Activated naive CD8-positive, alpha-beta T cell treated with anti-CD3 and anti-CD28 coated beads, Interleukin-2, amount 10 ng/mL, durations not matched to agents 7 days and 5 days (primary cell): Measurements from ENCODE around the gene BRD4. TPM values are rescaled to one million over a fixed set of nuclear protein-coding genes. Genes with fewer than 3 reads are reported as not detected.
"Not testable (repeated sequence)": the region's sequence is repeated elsewhere in the genome, so short reads cannot be mapped to it uniquely, and the experiment has no call there.

ENCODE experiments used
- ATAC-seq: fragments of 150-1000 bp; cut with Tn5 transposase; one replicate; pipeline ENCODE4 v1.10.0; 2021; ENCODE audit warnings: low read depth, moderate library complexity
- POLR2A ChIA-PET: fragments of 350-600 bp; sonication (Branson Sonifier 250); formaldehyde crosslinking; loops from one replicate; lab custom pipeline; 2021; ENCODE audit warnings: antibody characterized with exemption; lab: Charles Lee
- DNase-seq: peaks from one replicate; pipeline ENCODE4 v3.0.0; 2021
- H3K27ac Mint-ChIP-seq: one replicate; pipeline ENCODE4 v1.8.0; 2022; ENCODE audit warnings: mild to moderate bottlenecking, mixed read lengths
- H3K27me3 Mint-ChIP-seq: one replicate; pipeline ENCODE4 v1.8.0; 2022; ENCODE audit warnings: mild to moderate bottlenecking, moderate library complexity, mixed read lengths
- H3K36me3 Mint-ChIP-seq: one replicate; pipeline ENCODE4 v1.8.0; 2021; ENCODE audit warnings: mild to moderate bottlenecking, mixed read lengths
- H3K4me1 Mint-ChIP-seq: one replicate; pipeline ENCODE4 v1.8.0; 2021; ENCODE audit warnings: mixed read lengths
- H3K4me3 Mint-ChIP-seq: one replicate; pipeline ENCODE4 v1.8.0; 2022; ENCODE audit warnings: mild to moderate bottlenecking, moderate library complexity, mixed read lengths
- H3K9me3 Mint-ChIP-seq: one replicate; pipeline ENCODE4 v1.8.0; 2021; ENCODE audit warnings: mixed read lengths
- total RNA-seq, 2 experiments: library from RNA; stranded (reverse); gene quantifications; one replicate each; pipeline ENCODE4 v1.2.3, GENCODE V29; 2021

BRD4 gene
- total RNA-seq, 2 experiments from 2014 or later = 132 to 134 TPM

GRCh38 chr19:15371786-15372380 lies 39.5 kb upstream of the BRD4 start:
- no peak overlapping the region for H3K27ac Mint-ChIP-seq

GRCh38 chr19:15371119-15371518 lies 38.8 kb upstream of the BRD4 start:
- Mint-ChIP-seq H3K36me3 (peaks cover 10% of the 10 kb centered on the region), H3K4me1 (peaks cover 2% of the 10 kb centered on the region), H3K27ac (no peak overlapping the region), H3K27me3 (no peaks in the 10 kb centered on the region), H3K9me3 (no peaks in the 10 kb centered on the region), H3K4me3 (no peak overlapping the region)
- ATAC-seq = no peak
- POLR2A ChIA-PET = interaction anchor here (1.6 kb wide), 1 partner anchor 9 kb away, joined by 6 read pairs; the partner anchor contains the start of gene AKAP8
- DNase-seq = no peak

More at GRCh38 chr19:15371786-15372380, 39.5 kb upstream of the BRD4 start:
- Mint-ChIP-seq H3K4me1 (peaks cover 7% of the 10 kb centered on the region), H3K27me3 (no peaks in the 10 kb centered on the region), H3K36me3 (peaks cover 11% of the 10 kb centered on the region), H3K4me3 (no peak overlapping the region), H3K9me3 (no peaks in the 10 kb centered on the region)
- POLR2A ChIA-PET = interaction anchor here (1.6 kb wide), 1 partner anchor 8 kb away, joined by 6 read pairs; the partner anchor contains the start of gene AKAP8
- ATAC-seq = no peak
- DNase-seq = no peak

GRCh38 chr19:15369594-15369891 lies 37.2 kb upstream of the BRD4 start:
- Mint-ChIP-seq H3K27me3 (no peaks in the 10 kb centered on the region), H3K36me3 (peaks cover 10% of the 10 kb centered on the region), H3K9me3 (no peaks in the 10 kb centered on the region), H3K27ac (no peak overlapping the region), H3K4me3 (no peak overlapping the region), H3K4me1 (peaks cover 2% of the 10 kb centered on the region)
- POLR2A ChIA-PET = no interaction called here
- no peak for ATAC-seq
- DNase-seq = no peak

- DNase-seq (no peak), ATAC-seq (no peak)
- Mint-ChIP-seq H3K27ac (no peak overlapping the region), H3K4me1 (peaks cover 2% of the 10 kb centered on the region), H3K36me3 (peaks cover 10% of the 10 kb centered on the region), H3K4me3 (no peak overlapping the region), H3K9me3 (no peaks in the 10 kb centered on the region), H3K27me3 (no peaks in the 10 kb centered on the region)
- POLR2A ChIA-PET = interaction anchor here (1.2 kb wide), 1 partner anchor 10 kb away, joined by 5 read pairs; the partner anchor contains the start of gene AKAP8
Observed at GRCh38 chr19:15368798-15369593, 36.7 kb upstream of the BRD4 start.

- ATAC-seq (no peak), DNase-seq (no peak)
- H3K36me3 Mint-ChIP-seq = peaks cover 14% of the 10 kb centered on the region
- no peak overlapping the region for H3K27ac Mint-ChIP-seq
- no peaks in the 10 kb centered on the region for H3K9me3 Mint-ChIP-seq
- no peaks in the 10 kb centered on the region for H3K4me1 Mint-ChIP-seq
- POLR2A ChIA-PET = interaction anchor here (1.2 kb wide), 1 partner anchor 11 kb away, joined by 5 read pairs; the partner anchor contains the start of gene AKAP8
- H3K27me3 Mint-ChIP-seq = no peaks in the 10 kb centered on the region
- no peak overlapping the region for H3K4me3 Mint-ChIP-seq
Observed at GRCh38 chr19:15368051-15368632, 35.8 kb upstream of the BRD4 start.

GRCh38 chr19:15367439-15367838 lies 35.1 kb upstream of the BRD4 start:
- POLR2A ChIA-PET = interaction anchor here (1.2 kb wide), 1 partner anchor 12 kb away, joined by 5 read pairs; the partner anchor contains the start of gene AKAP8
- ATAC-seq (no peak), DNase-seq (no peak)
- Mint-ChIP-seq H3K27me3 (no peaks in the 10 kb centered on the region), H3K9me3 (no peaks in the 10 kb centered on the region), H3K4me1 (no peaks in the 10 kb centered on the region), H3K36me3 (peaks cover 12% of the 10 kb centered on the region), H3K27ac (no peak overlapping the region), H3K4me3 (no peak overlapping the region)

GRCh38 chr19:15365264-15365663 lies 32.9 kb upstream of the BRD4 start:
- Mint-ChIP-seq H3K4me1 (peaks cover 1% of the 10 kb centered on the region), H3K27me3 (no peaks in the 10 kb centered on the region), H3K4me3 (no peak overlapping the region), H3K36me3 (peaks cover 21% of the 10 kb centered on the region), H3K9me3 (no peaks in the 10 kb centered on the region), H3K27ac (no peak overlapping the region)
- POLR2A ChIA-PET = interaction anchor here (1.0 kb wide), 1 partner anchor 32 kb away, joined by 3 read pairs; no protein-coding TSS in a partner anchor
- no peak for DNase-seq
- ATAC-seq = no peak

- POLR2A ChIA-PET, H3K9me3 Mint-ChIP-seq, H3K27ac Mint-ChIP-seq, H3K27me3 Mint-ChIP-seq, ATAC-seq, H3K4me1 Mint-ChIP-seq, H3K4me3 Mint-ChIP-seq, DNase-seq: not testable (repeated sequence)
- peaks cover 26% of the 10 kb centered on the region for H3K36me3 Mint-ChIP-seq
Observed at GRCh38 chr19:15363791-15364190, 31.5 kb upstream of the BRD4 start.

- H3K27ac Mint-ChIP-seq, H3K27me3 Mint-ChIP-seq, DNase-seq, POLR2A ChIA-PET, H3K4me1 Mint-ChIP-seq, ATAC-seq, H3K4me3 Mint-ChIP-seq, H3K9me3 Mint-ChIP-seq: not testable (repeated sequence)
- H3K36me3 Mint-ChIP-seq = peaks cover 32% of the 10 kb centered on the region
Observed at GRCh38 chr19:15363048-15363447, 30.7 kb upstream of the BRD4 start.

- H3K27ac Mint-ChIP-seq, H3K9me3 Mint-ChIP-seq, DNase-seq, H3K27me3 Mint-ChIP-seq, H3K4me3 Mint-ChIP-seq, ATAC-seq, H3K4me1 Mint-ChIP-seq: not testable (repeated sequence)
- POLR2A ChIA-PET = interaction anchor here (1.1 kb wide), 1 partner anchor 27 kb away, joined by 3 read pairs; the partner anchor contains the start of gene BRD4
- H3K36me3 Mint-ChIP-seq = peaks cover 40% of the 10 kb centered on the region
Observed at GRCh38 chr19:15360015-15360414, 27.7 kb upstream of the BRD4 start.

GRCh38 chr19:15358918-15359317 lies 26.6 kb upstream of the BRD4 start:
- H3K27ac Mint-ChIP-seq = no peak overlapping the region
- no peaks in the 10 kb centered on the region for H3K9me3 Mint-ChIP-seq
- peaks cover 1% of the 10 kb centered on the region for H3K4me1 Mint-ChIP-seq
- no peak overlapping the region for H3K4me3 Mint-ChIP-seq
- H3K36me3 Mint-ChIP-seq = peaks cover 45% of the 10 kb centered on the region
- ATAC-seq = no peak
- POLR2A ChIA-PET = interaction anchor here (1.5 to 2.6 kb wide), 2 partner anchors 19 to 60 kb away, joined by 4 to 10 read pairs; partner anchors contain the start of gene AKAP8L
- H3K27me3 Mint-ChIP-seq = no peaks in the 10 kb centered on the region
- no peak for DNase-seq

- no peak for DNase-seq
- ATAC-seq = no peak
- H3K4me3 Mint-ChIP-seq = no peak overlapping the region
- POLR2A ChIA-PET = interaction anchor here (0.5 to 2.6 kb wide), 3 partner anchors 20 to 201 kb away, joined by 4 to 10 read pairs (median 4); partner anchors contain the start of gene AKAP8L
- H3K27ac Mint-ChIP-seq = no peak overlapping the region
- peaks cover 42% of the 10 kb centered on the region for H3K36me3 Mint-ChIP-seq
- no peaks in the 10 kb centered on the region for H3K27me3 Mint-ChIP-seq
- no peaks in the 10 kb centered on the region for H3K9me3 Mint-ChIP-seq
- peaks cover 1% of the 10 kb centered on the region for H3K4me1 Mint-ChIP-seq
Observed at GRCh38 chr19:15357906-15358305, 25.6 kb upstream of the BRD4 start.
